ENCODE measurements around the gene GRHL3. TPM values are rescaled to one million over a fixed set of nuclear protein-coding genes. Genes with fewer than 3 reads are reported as not detected.

GRHL3 gene
- total RNA-seq, 1 donor from 2014 or later = not detected

DNA sequence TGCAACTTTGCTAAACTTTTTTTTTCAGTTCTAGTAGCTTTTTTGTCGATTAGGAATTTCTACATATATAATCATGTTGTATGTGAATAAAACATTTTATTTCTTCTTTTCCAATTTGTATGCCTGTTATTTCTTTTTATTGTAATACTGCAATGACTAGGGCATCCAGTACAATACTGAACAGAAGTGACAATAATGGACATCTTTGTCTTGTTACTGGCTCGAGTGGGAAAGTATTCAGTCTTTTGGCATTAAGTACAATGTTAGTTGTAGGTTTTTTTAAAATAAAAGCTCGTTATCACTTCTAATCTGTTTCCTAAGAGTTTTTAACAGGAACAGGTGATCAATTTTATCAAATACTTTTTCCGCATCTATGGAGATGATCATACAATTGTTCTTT is 84.6 kb downstream of the GRHL3 start:
- DNase-seq = no peak

Other genes starting within 250 kb of the GRHL3 start
- under 0.01 TPM in 1 of 2 replicates, not detected in the other for gene MYOM3, start 207.2 kb upstream of the GRHL3 start, total RNA-seq
- not detected in 2 replicates for gene IL22RA1, start 176.2 kb upstream of the GRHL3 start, total RNA-seq
- under 0.01 and 0.05 TPM in 2 replicates for gene IFNLR1, start 132.1 kb upstream of the GRHL3 start, total RNA-seq
- 1.9 and 2.1 TPM in 2 replicates for gene STPG1, start 94.4 kb downstream of the GRHL3 start, total RNA-seq
- 25.4 and 31.7 TPM in 2 replicates for gene NIPAL3, start 96.4 kb downstream of the GRHL3 start, total RNA-seq
- gene RCAN3, start 183.5 kb downstream of the GRHL3 start, total RNA-seq = 2.6 and 4.2 TPM in 2 replicates
- not detected in 2 replicates for gene NCMAP, start 236.7 kb downstream of the GRHL3 start, total RNA-seq